Measurements from ENCODE around the gene WSCD2.

Gene WSCD2

GRCh38 chr12:108297895-108298760 lies 169.0 kb downstream of the WSCD2 start:
- Histone ChIP-seq H3K9me3 (no peaks in the 10 kb centered on the region), H3K4me1 (peaks cover 0 to 34% (median 13%) of the 10 kb centered on the region in 4 donors), H3K36me3 (peaks cover 0 to 3% (median 2%) of the 10 kb centered on the region in 3 donors), H3K27ac (no peak overlapping the region), H3K4me3 (no peak overlapping the region), H3K27me3 (no peaks in the 10 kb centered on the region)
- DNase-seq: no peak
- intact Hi-C loops (cut with DNase I; ENCODE audit: low total_unique reads): no loop called here
- TF ChIP-seq CTCF (IDR thresholded peaks at IDR 0.05): no peak

GRCh38 chr12:108298761-108299275 lies 169.7 kb downstream of the WSCD2 start:
- intact Hi-C loops (cut with DNase I; ENCODE audit: low total_unique reads): no loop called here
- Histone ChIP-seq H3K4me3 (no peak overlapping the region), H3K4me1 (peaks cover 0 to 41% (median 20%) of the 10 kb centered on the region in 4 donors), H3K36me3 (no peaks in the 10 kb centered on the region), H3K27me3 (no peaks in the 10 kb centered on the region), H3K27ac (no peak overlapping the region), H3K9me3 (no peaks in the 10 kb centered on the region)
- no peak for DNase-seq
- no peak for TF ChIP-seq CTCF (IDR thresholded peaks at IDR 0.05)

GRCh38 chr12:108299516-108299915 lies 170.4 kb downstream of the WSCD2 start:
- no peaks in the 10 kb centered on the region for H3K27me3 ChIP-seq
- TF ChIP-seq CTCF (IDR thresholded peaks at IDR 0.05): no peak
- peaks cover 0 to 48% (median 27%) of the 10 kb centered on the region in 4 donors for H3K4me1 ChIP-seq
- H3K4me3 ChIP-seq: no peak overlapping the region
- intact Hi-C loops (cut with DNase I; ENCODE audit: low total_unique reads): no loop called here
- H3K36me3 ChIP-seq: no peaks in the 10 kb centered on the region
- H3K27ac ChIP-seq: no peak overlapping the region
- H3K9me3 ChIP-seq: no peaks in the 10 kb centered on the region
- DNase-seq: peak in 1 of 2 donors; percentile 50
